ENCODE data around the gene FBXL3.

The FBXL3 gene

GRCh38 chr13:77038907-77039480 is 12.0 kb upstream of the FBXL3 start:
- no peak for TF ChIP-seq CTCF (conservative IDR thresholded peaks at IDR 0.05)
- no peak overlapping the region for H3K27ac ChIP-seq

DNA sequence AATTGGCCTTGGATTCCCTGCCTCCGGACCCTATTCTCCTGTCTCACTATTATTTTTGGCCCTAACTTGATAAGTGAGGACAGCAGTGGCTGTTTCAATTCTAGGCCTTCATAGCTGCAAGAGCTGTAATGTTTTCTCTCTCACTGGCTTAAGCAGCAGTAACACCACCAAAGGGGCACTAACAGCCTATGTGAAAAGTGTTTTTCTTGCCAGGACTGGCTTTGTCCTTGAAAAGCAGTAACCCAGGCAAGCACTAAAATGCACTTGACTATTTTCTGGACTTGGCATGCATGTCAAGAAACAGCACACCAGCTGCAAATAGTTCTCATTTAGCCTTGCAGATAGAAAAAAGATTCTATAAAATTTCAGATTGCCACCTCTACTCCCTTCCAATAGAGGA is 9.3 kb upstream of the FBXL3 start:
- TF ChIP-seq CTCF (conservative IDR thresholded peaks at IDR 0.05): no peak
- H3K27ac ChIP-seq: no peak overlapping the region

- no peak for TF ChIP-seq CTCF (conservative IDR thresholded peaks at IDR 0.05)
- peak overlapping the region; percentile 47 for H3K27ac ChIP-seq
These were observed 7.9 kb upstream of the FBXL3 start for GRCh38 chr13:77034881-77035280.

GRCh38 chr13:77033717-77034302 is 6.9 kb upstream of the FBXL3 start:
- no peak for TF ChIP-seq CTCF (conservative IDR thresholded peaks at IDR 0.05)
- H3K27ac ChIP-seq: peak overlapping the region; percentile 47

- no peak overlapping the region for H3K27ac ChIP-seq
- TF ChIP-seq CTCF (conservative IDR thresholded peaks at IDR 0.05): no peak
These were observed 4.8 kb upstream of the FBXL3 start for GRCh38 chr13:77031656-77032243.

DNA sequence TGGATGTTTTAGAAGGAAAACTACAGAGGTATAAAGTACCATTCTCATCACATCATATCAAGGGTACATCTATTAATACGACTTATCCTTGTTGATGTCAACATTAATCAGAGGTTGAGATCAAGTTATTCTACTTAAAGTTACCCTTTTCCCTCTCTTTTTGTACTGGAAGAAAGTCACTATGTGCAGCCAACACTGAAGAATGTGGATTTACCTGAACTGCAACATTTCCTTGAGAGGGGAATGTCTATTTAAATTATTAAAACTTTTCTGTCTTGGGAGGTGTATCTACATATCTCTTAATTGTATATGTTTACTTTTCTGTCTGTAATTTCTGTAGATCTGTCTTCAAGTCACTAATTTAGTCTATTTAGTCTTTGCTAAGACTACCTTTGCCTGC is 2.5 kb upstream of the FBXL3 start:
- no peak overlapping the region for H3K27ac ChIP-seq
- no peak for TF ChIP-seq CTCF (conservative IDR thresholded peaks at IDR 0.05)

DNA sequence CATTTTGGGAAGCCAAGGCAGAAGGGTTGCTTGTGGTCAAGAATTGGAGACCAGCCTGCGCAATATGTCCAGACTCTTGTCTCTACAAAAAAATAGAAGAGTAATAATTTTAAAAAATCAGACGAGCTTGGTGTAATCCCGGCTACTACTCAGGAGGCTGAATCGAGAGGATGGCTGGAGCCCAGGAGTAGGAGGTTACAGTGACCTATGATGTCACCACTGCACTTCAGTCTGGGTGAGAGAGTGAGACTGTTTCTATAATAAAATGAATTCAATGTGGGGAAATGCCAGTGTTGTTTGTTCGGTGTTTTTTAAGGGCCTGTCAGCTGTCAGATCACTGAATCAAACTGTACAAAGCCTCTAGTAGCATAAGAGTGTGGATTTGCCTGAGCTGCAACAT is 1.2 kb upstream of the FBXL3 start:
- H3K27ac ChIP-seq: peak overlapping the region; percentile 94; the same call in 1 of the 2 replicates
- no peak for TF ChIP-seq CTCF (conservative IDR thresholded peaks at IDR 0.05)
